Cardiac muscle cell (in vitro differentiated cells and primary cell): ENCODE measurements around the gene DPEP1. TPM values are rescaled to one million over a fixed set of nuclear protein-coding genes. Genes with fewer than 3 reads are reported as not detected.
"Not testable (repeated sequence)": the region's sequence is repeated elsewhere in the genome, so short reads cannot be mapped to it uniquely, and the experiment has no call there.

Experiments used
- DNase-seq, 2 donors: peaks; one replicate each; pipeline versions ENCODE4 v3.0.0 to v3.0.0-alpha.2; 2010 to 2017; ENCODE audit warnings: low read depth in 1 of 2, low spot score in 1 of 2
- H3K27ac ChIP-seq: fragments of 200-600 bp; sonication (generic); 2 replicates; pipeline ENCODE4 v1.5.1; 2016
- H3K27me3 ChIP-seq: fragments of 200-600 bp; sonication (generic); 2 replicates; pipeline ENCODE4 v1.6.0; 2016; ENCODE audit warnings: control low read depth
- H3K36me3 ChIP-seq: fragments of 200-600 bp; sonication (generic); 2 replicates; pipeline ENCODE4 v1.5.1; 2016; ENCODE audit warnings: control low read depth
- H3K4me1 ChIP-seq: fragments of 200-600 bp; sonication (generic); 2 replicates; pipeline ENCODE4 v1.8.1; 2017; ENCODE audit warnings: low read depth, mild to moderate bottlenecking, mixed run types
- H3K4me3 ChIP-seq: fragments of 200-600 bp; sonication (generic); 2 replicates; pipeline ENCODE4 v1.5.1; 2016; ENCODE audit warnings: mild to moderate bottlenecking
- H3K9me3 ChIP-seq: fragments of 200-600 bp; sonication (generic); 2 replicates; pipeline ENCODE4 v1.5.1; 2017; ENCODE audit warnings: low read depth, mild to moderate bottlenecking, control low read depth
- CTCF ChIP-seq: IDR thresholded peaks from 2 replicates; pipeline ENCODE4 v1.5.1; 2012; ENCODE audit warnings: low read depth, mild to moderate bottlenecking, low read length
- polyA plus RNA-seq: library from polyadenylated mRNA; unstranded; fragments of >200 nt; fragmentation: Nextera tagmentation; extraction: Ambion mirVana; gene quantifications from 2 replicates; pipeline ENCODE4 v1.2.1, GENCODE V29; 2016
- total RNA-seq: library from RNA; depleted of rRNA; stranded (reverse); fragments of >200 nt; gene quantifications from 2 replicates; pipeline ENCODE4 v1.2.3, GENCODE V29; 2016

The DPEP1 gene
- total and polyA plus RNA-seq, 2 experiments from 2014 or later: 2.1 to 2.2 TPM

- Histone ChIP-seq H3K27me3 (no peaks in the 10 kb centered on the region), H3K9me3 (no peaks in the 10 kb centered on the region), H3K4me1 (peaks cover 4% of the 10 kb centered on the region), H3K27ac (no peak overlapping the region), H3K36me3 (peaks cover 3% of the 10 kb centered on the region), H3K4me3 (no peak overlapping the region)
- no peak for DNase-seq
- no peak for TF ChIP-seq CTCF
These were observed 47.8 kb downstream of the DPEP1 start for GRCh38 chr16:89661215-89661614.

- H3K27ac ChIP-seq, H3K27me3 ChIP-seq, H3K36me3 ChIP-seq, DNase-seq, H3K9me3 ChIP-seq, H3K4me1 ChIP-seq, H3K4me3 ChIP-seq: not testable (repeated sequence)
These were observed 50.8 kb downstream of the DPEP1 start for GRCh38 chr16:89664238-89664637.

- DNase-seq: peak in 1 of 2 donors; percentile 61
- peak; percentile 51 for TF ChIP-seq CTCF
- not testable (repeated sequence) for H3K27ac ChIP-seq, H3K36me3 ChIP-seq, H3K4me3 ChIP-seq, H3K4me1 ChIP-seq, H3K9me3 ChIP-seq, H3K27me3 ChIP-seq
These were observed 53.6 kb downstream of the DPEP1 start for GRCh38 chr16:89667000-89667399.

- H3K27ac ChIP-seq: no peak overlapping the region
- no peaks in the 10 kb centered on the region for H3K4me1 ChIP-seq
- no peaks in the 10 kb centered on the region for H3K36me3 ChIP-seq
- TF ChIP-seq CTCF: no peak
- no peaks in the 10 kb centered on the region for H3K9me3 ChIP-seq
- H3K27me3 ChIP-seq: no peaks in the 10 kb centered on the region
- no peak for DNase-seq
- H3K4me3 ChIP-seq: no peak overlapping the region
These were observed 54.2 kb downstream of the DPEP1 start for GRCh38 chr16:89667633-89668032.

- Histone ChIP-seq H3K4me1 (no peaks in the 10 kb centered on the region), H3K4me3 (no peak overlapping the region), H3K9me3 (no peaks in the 10 kb centered on the region), H3K36me3 (no peaks in the 10 kb centered on the region), H3K27ac (no peak overlapping the region), H3K27me3 (no peaks in the 10 kb centered on the region)
- TF ChIP-seq CTCF: no peak
- DNase-seq: no peak
These were observed 55.3 kb downstream of the DPEP1 start for GRCh38 chr16:89668790-89669158.

GRCh38 chr16:89669755-89670154 lies 56.3 kb downstream of the DPEP1 start:
- TF ChIP-seq CTCF: no peak
- H3K36me3 ChIP-seq: no peaks in the 10 kb centered on the region
- no peak for DNase-seq
- no peaks in the 10 kb centered on the region for H3K27me3 ChIP-seq
- H3K4me3 ChIP-seq: no peak overlapping the region
- no peaks in the 10 kb centered on the region for H3K4me1 ChIP-seq
- no peak overlapping the region for H3K27ac ChIP-seq
- no peaks in the 10 kb centered on the region for H3K9me3 ChIP-seq
